SK-N-SH treated with all-trans-retinoic acid at 6 μM for 48 hours (cell line): ENCODE measurements around the gene DNAJC6.

ENCODE experiments used
- ATAC-seq: fragments of 200-7000 bp; cut with Tn5 transposase; 3 replicates; pipeline ENCODE4 v1.9.1; 2020; ENCODE audit warnings: mild to moderate bottlenecking, moderate library complexity
- ARNTL ChIP-seq: fragments of 450-650 bp; formaldehyde crosslinking; IDR thresholded peaks from 2 replicates; pipeline ENCODE4 v1.5.0; 2020; ENCODE audit warnings: low read depth, mild to moderate bottlenecking, moderate library complexity, borderline replicate concordance
- BACH2 ChIP-seq: fragments of 250-450 bp; sonication (Bioruptor Pico); IDR thresholded peaks from 2 replicates; pipeline ENCODE4 v1.9.0; 2021; ENCODE audit warnings: mild to moderate bottlenecking, borderline replicate concordance
- CSDC2 ChIP-seq: fragments of 250-450 bp; sonication (Bioruptor Pico); IDR thresholded peaks from 2 replicates; pipeline ENCODE4 v1.5.0; 2020; ENCODE audit warnings: mild to moderate bottlenecking, moderate library complexity
- ESRRG ChIP-seq: fragments of 250-450 bp; sonication (Bioruptor Pico); IDR thresholded peaks from 2 replicates; pipeline ENCODE4 v1.6.1; 2021; ENCODE audit warnings: mild to moderate bottlenecking
- GLIS3 ChIP-seq: fragments of 250-450 bp; sonication (Bioruptor Pico); IDR thresholded peaks from 2 replicates; pipeline ENCODE4 v1.5.0; 2020; ENCODE audit warnings: mild to moderate bottlenecking, moderate library complexity
- ISL1 ChIP-seq: fragments of 250-450 bp; sonication (Bioruptor Pico); IDR thresholded peaks from 2 replicates; pipeline ENCODE4 v2.1.2; 2022; ENCODE audit warnings: mild to moderate bottlenecking, moderate library complexity
- OSR1 ChIP-seq: fragments of 250-450 bp; sonication (Bioruptor Pico); IDR thresholded peaks from 2 replicates; pipeline ENCODE4 v1.8.0; 2022; ENCODE audit warnings: moderate library complexity, mild to moderate bottlenecking, inconsistent platforms
- POU6F1 ChIP-seq: fragments of 250-450 bp; sonication (Bioruptor Pico); IDR thresholded peaks from 2 replicates; pipeline ENCODE4 v1.8.0; 2021; ENCODE audit warnings: low read depth, mild to moderate bottlenecking, moderate library complexity, borderline replicate concordance
- PPARA ChIP-seq: fragments of 250-450 bp; sonication (Bioruptor Pico); IDR thresholded peaks from 2 replicates; pipeline ENCODE4 v1.5.0; 2020; ENCODE audit warnings: mild to moderate bottlenecking, borderline replicate concordance
- RARB ChIP-seq: fragments of 250-450 bp; sonication (Bioruptor Pico); IDR thresholded peaks from 2 replicates; pipeline ENCODE4 v1.8.0; 2021; ENCODE audit warnings: mild to moderate bottlenecking, moderate library complexity
- SNAI2 ChIP-seq: fragments of 250-450 bp; sonication (Bioruptor Pico); IDR thresholded peaks from 2 replicates; pipeline ENCODE4 v1.5.0; 2020; ENCODE audit warnings: mild to moderate bottlenecking, moderate library complexity
- TCF4 ChIP-seq: fragments of 250-450 bp; sonication (Bioruptor Pico); IDR thresholded peaks from 2 replicates; pipeline ENCODE4 v1.8.0; 2021; ENCODE audit warnings: mild to moderate bottlenecking, moderate library complexity, borderline replicate concordance
- TOX ChIP-seq: fragments of 250-450 bp; sonication (Bioruptor Pico); IDR thresholded peaks from 2 replicates; pipeline ENCODE4 v1.8.0; 2021; ENCODE audit warnings: mild to moderate bottlenecking, moderate library complexity, borderline replicate concordance
- ZC3H10 ChIP-seq: fragments of 250-450 bp; sonication (Bioruptor Pico); IDR thresholded peaks from 2 replicates; pipeline ENCODE4 v1.5.1; 2021; ENCODE audit warnings: mild to moderate bottlenecking, moderate library complexity
- ZFP3 ChIP-seq: fragments of 250-450 bp; sonication (Bioruptor Pico); IDR thresholded peaks from 2 replicates; pipeline ENCODE4 v1.5.0; 2020; ENCODE audit warnings: mild to moderate bottlenecking, moderate library complexity
- ZFP30 ChIP-seq: fragments of 450-650 bp; formaldehyde crosslinking; IDR thresholded peaks from 2 replicates; pipeline ENCODE4 v1.5.0; 2022; ENCODE audit warnings: mild to moderate bottlenecking, moderate library complexity
- ZNF565 ChIP-seq: fragments of 450-650 bp; formaldehyde crosslinking; conservative IDR thresholded peaks from 2 replicates; pipeline ENCODE4 v1.5.0; 2020; ENCODE audit warnings: low read depth, mild to moderate bottlenecking, moderate library complexity
- ZNF8 ChIP-seq: fragments of 450-650 bp; formaldehyde crosslinking; IDR thresholded peaks from 2 replicates; pipeline ENCODE4 v1.5.0; 2020; ENCODE audit warnings: mild to moderate bottlenecking, moderate library complexity
- TF ChIP-seq, protein P1 (sequence below): fragments of 250-450 bp; sonication (Bioruptor Pico); IDR thresholded peaks from 2 replicates; pipeline ENCODE4 v1.5.1; 2021; ENCODE audit warnings: mild to moderate bottlenecking, moderate library complexity
- TF ChIP-seq, protein P2 (sequence below): fragments of 250-450 bp; sonication (Bioruptor Pico); IDR thresholded peaks from 2 replicates; pipeline ENCODE4 v1.8.0; 2020; ENCODE audit warnings: mild to moderate bottlenecking, moderate library complexity, borderline replicate concordance
- TF ChIP-seq, protein P3 (sequence below): fragments of 250-450 bp; sonication (Bioruptor Pico); IDR thresholded peaks from 2 replicates; pipeline ENCODE4 v1.5.0; 2020; ENCODE audit warnings: mild to moderate bottlenecking, moderate library complexity

Gene DNAJC6

DNA sequence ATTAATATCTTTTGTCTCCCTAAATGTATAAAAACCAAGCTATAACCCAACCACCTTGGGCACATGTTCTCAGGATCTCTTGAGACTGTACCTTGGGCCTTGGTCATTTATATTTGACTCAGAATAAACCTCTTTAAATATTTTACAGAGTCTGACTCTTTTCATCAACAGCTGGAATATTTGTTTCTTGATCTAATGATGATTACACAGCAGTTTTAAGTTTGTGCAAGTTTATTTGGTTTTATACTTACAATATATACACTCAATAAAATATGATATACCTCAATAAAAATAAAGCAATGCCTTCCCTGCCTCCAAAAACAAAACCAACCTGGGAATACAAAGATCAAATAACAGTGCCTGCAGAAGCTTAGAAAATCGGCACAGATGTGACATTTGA, 133.1 kb downstream of the DNAJC6 start:
- no peak for ATAC-seq
- TF ChIP-seq ZNF565 (CRISPR knock-in tag) (no peak), PPARA (CRISPR knock-in tag) (no peak), ZFP30 (CRISPR knock-in tag) (no peak), ISL1 (CRISPR knock-in tag) (no peak), ESRRG (CRISPR knock-in tag) (no peak), OSR1 (no peak), ZC3H10 (no peak)
- TF ChIP-seq, protein P1, sequence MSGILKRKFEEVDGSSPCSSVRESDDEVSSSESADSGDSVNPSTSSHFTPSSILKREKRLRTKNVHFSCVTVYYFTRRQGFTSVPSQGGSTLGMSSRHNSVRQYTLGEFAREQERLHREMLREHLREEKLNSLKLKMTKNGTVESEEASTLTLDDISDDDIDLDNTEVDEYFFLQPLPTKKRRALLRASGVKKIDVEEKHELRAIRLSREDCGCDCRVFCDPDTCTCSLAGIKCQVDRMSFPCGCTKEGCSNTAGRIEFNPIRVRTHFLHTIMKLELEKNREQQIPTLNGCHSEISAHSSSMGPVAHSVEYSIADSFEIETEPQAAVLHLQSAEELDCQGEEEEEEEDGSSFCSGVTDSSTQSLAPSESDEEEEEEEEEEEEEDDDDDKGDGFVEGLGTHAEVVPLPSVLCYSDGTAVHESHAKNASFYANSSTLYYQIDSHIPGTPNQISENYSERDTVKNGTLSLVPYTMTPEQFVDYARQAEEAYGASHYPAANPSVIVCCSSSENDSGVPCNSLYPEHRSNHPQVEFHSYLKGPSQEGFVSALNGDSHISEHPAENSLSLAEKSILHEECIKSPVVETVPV (CRISPR knock-in tag), result no peak

DNA sequence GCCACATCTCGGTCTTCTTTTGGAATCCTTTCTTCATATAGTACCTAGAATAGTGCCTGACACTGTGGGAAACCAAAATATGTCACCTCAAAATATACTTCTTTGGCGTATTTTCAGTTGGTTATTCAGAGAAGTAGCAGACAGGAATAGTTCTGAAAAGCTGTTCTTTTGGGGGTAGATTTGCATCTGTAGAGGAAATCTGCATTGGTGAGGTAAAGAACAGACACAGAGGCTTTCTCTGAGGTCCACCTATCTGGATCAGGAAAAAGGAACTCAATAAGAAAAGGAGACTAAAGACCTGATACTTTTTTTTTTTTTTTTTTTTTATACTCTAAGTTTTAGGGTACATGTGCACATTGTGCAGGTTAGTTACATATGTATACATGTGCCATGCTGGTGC, 134.3 kb downstream of the DNAJC6 start:
- TF ChIP-seq GLIS3 (CRISPR knock-in tag) (no peak), SNAI2 (no peak), ZNF565 (CRISPR knock-in tag) (no peak), BACH2 (no peak)
- no peak for ATAC-seq

- no peak for ATAC-seq
- TF ChIP-seq ZFP3 (no peak), CSDC2 (CRISPR knock-in tag) (no peak), ESRRG (CRISPR knock-in tag) (no peak), ZNF8 (CRISPR knock-in tag) (no peak), TCF4 (CRISPR knock-in tag) (no peak), OSR1 (no peak), ARNTL (CRISPR knock-in tag) (no peak), POU6F1 (CRISPR knock-in tag) (no peak), ZNF565 (CRISPR knock-in tag) (no peak), SNAI2 (no peak), PPARA (CRISPR knock-in tag) (no peak), TOX (CRISPR knock-in tag) (no peak), GLIS3 (CRISPR knock-in tag) (no peak), ZC3H10 (no peak), BACH2 (no peak)
- TF ChIP-seq, protein P1 (CRISPR knock-in tag), result no peak
- TF ChIP-seq, protein P2, sequence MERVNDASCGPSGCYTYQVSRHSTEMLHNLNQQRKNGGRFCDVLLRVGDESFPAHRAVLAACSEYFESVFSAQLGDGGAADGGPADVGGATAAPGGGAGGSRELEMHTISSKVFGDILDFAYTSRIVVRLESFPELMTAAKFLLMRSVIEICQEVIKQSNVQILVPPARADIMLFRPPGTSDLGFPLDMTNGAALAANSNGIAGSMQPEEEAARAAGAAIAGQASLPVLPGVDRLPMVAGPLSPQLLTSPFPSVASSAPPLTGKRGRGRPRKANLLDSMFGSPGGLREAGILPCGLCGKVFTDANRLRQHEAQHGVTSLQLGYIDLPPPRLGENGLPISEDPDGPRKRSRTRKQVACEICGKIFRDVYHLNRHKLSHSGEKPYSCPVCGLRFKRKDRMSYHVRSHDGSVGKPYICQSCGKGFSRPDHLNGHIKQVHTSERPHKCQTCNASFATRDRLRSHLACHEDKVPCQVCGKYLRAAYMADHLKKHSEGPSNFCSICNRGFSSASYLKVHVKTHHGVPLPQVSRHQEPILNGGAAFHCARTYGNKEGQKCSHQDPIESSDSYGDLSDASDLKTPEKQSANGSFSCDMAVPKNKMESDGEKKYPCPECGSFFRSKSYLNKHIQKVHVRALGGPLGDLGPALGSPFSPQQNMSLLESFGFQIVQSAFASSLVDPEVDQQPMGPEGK (CRISPR knock-in tag), result no peak
These were observed 134.8 kb downstream of the DNAJC6 start for GRCh38 chr1:65444128-65444640.

- no peak for ATAC-seq
These were observed 136.5 kb downstream of the DNAJC6 start for GRCh38 chr1:65445837-65446236.

More at GRCh38 chr1:65445837-65446236, 136.5 kb downstream of the DNAJC6 start:
- TF ChIP-seq, protein P3, sequence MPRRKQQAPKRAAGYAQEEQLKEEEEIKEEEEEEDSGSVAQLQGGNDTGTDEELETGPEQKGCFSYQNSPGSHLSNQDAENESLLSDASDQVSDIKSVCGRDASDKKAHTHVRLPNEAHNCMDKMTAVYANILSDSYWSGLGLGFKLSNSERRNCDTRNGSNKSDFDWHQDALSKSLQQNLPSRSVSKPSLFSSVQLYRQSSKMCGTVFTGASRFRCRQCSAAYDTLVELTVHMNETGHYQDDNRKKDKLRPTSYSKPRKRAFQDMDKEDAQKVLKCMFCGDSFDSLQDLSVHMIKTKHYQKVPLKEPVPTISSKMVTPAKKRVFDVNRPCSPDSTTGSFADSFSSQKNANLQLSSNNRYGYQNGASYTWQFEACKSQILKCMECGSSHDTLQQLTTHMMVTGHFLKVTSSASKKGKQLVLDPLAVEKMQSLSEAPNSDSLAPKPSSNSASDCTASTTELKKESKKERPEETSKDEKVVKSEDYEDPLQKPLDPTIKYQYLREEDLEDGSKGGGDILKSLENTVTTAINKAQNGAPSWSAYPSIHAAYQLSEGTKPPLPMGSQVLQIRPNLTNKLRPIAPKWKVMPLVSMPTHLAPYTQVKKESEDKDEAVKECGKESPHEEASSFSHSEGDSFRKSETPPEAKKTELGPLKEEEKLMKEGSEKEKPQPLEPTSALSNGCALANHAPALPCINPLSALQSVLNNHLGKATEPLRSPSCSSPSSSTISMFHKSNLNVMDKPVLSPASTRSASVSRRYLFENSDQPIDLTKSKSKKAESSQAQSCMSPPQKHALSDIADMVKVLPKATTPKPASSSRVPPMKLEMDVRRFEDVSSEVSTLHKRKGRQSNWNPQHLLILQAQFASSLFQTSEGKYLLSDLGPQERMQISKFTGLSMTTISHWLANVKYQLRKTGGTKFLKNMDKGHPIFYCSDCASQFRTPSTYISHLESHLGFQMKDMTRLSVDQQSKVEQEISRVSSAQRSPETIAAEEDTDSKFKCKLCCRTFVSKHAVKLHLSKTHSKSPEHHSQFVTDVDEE (CRISPR knock-in tag), result no peak
- TF ChIP-seq ZNF565 (CRISPR knock-in tag), result no peak
- no peak for TF ChIP-seq ISL1 (CRISPR knock-in tag)
- TF ChIP-seq BACH2, result no peak
- TF ChIP-seq ZNF8 (CRISPR knock-in tag), result no peak
- TF ChIP-seq RARB (CRISPR knock-in tag), result no peak
- no peak for TF ChIP-seq TCF4 (CRISPR knock-in tag)
- TF ChIP-seq, all 23 proteins: peak for 0
